HG02759 (cell line): ENCODE measurements around the gene CACNB3.
A peak's percentile ranks its signal among the peaks of the same experiment; 100 is the strongest.
"Not testable (repeated sequence)": the region's sequence is repeated elsewhere in the genome, so short reads cannot be mapped to it uniquely, and the experiment has no call there.

ENCODE experiments used
- ATAC-seq: cut with Tn5 transposase; IDR thresholded peaks from one replicate; pipeline ENCODE4 v1.9.1; 2021; ENCODE audit warnings: mild to moderate bottlenecking, moderate library complexity; ENCODE audit not compliant: unreplicated experiment

CACNB3 gene

DNA sequence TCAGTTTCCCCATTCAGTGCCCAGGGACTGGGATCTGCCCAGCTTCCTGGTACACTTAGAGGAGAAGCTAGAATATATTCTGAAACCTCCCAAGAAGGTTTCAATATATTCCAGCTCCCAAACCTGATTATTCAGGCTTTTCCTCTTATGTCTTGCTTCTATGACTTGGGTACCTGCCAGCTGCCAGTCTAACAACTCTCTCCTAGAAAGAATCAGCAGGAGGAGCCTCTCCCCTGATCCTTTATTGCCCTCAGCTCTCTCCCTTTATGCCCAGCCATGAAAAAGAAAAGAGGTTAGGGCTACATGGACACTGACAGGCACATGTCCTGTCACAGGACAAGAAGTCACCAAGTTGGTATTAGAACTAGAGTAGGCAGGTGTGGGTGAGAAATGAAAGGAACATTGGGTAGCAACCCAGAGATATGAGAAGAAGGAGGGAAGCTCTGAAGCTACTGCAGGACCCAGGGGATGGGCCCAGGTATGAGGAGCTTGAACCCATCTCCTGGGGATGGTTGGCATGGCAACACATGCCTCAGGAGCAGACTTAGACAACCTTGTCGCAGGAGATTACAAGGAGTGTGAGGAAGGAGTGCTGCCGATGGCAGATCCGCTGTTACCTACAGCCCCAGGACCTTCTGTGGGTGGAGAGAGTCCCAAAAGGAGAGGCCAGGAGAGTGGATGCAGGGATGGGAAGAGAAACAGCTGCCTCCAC is 2.0 kb upstream of the CACNB3 start:
- ATAC-seq, result no peak

DNA sequence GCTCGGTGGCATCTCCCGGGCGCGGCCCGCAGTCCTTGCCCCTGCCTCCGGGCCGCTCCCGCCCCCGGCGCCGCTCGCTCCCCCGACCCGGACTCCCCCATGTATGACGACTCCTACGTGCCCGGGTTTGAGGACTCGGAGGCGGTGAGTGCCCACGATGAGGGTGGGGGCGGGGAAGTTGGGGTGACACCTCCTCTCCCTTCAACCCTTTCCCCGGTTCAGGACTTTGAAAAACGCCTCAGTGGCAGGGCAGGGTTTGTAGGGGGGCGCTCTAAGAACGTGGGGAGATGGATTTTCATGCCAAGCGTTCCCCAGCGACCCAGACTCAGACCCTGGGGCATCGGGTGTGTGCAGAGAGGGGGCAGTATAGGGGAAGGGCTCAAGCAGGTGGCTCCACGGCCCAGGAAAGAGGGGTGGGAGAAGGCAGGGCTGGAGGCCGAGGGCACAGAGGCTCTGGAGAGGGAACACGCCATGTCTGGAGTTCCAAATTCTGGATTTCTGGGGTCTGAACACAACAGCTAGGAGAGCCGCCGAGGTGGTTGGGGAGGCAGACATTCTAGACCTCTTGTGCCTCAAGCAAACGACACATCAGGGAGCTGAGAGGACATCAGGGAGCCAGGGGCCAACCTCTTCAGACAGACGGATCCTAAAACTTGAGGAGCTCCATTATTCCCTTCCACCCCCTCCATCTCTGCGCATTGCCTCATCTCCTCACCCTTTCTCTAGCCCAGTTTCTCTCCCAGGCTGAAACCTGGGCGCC is 715 bp downstream of the CACNB3 start:
- no peak for ATAC-seq

DNA sequence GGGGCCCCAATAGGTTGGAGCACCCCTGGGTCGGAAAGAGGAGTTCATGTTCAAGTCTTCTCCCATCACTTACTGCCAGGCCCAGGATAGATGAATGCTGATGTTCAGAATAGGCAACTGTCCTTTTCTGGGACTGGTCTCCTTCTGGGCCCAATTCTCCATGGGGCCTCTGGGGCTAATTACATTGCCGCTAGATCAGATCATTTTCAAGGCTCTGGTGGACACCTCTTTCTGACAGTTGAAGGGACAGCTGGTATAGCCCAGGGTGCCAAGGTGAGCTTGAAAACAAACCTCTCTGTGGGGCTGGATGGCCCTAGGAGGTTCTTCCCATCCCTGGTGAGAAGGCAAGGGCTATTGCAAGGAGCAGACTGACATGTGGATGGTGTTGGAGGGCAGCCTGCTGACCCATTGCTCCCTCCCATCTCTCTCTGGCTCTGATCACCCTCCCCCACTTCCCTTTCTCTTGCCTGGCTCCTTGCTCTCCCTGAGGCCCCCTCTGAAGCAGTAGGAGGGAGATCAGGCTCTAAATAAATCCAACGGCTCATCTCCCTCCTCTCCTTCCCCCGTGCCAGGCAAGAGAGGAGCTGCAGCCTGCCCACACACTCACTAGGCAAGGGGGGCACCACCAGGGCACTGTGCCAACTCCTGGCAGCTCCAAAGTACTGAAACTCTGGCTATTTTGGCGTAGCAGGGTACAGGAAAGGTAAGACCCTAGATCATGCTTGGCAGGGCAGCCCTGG is 1.9 kb downstream of the CACNB3 start:
- no peak for ATAC-seq

DNA sequence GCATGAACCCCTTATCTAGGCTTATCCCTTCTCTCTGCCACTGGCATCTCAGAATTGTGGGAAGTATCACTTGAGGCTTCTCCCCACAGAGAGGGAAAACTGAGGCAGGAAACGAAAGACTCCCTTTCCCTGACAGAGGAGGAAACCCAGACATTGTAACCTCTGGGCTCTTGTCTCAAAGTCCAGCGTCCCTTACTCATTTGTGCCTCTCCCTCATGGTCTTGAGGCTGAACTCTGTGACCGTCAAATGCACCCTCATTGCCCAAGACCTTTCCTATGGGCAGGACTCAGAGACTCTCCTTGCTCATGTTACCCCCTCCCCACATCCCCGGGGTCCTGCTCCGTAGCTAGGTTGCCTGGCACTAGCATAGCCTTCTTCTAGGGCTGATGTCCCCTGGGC is 3.8 kb downstream of the CACNB3 start:
- ATAC-seq, result no peak

DNA sequence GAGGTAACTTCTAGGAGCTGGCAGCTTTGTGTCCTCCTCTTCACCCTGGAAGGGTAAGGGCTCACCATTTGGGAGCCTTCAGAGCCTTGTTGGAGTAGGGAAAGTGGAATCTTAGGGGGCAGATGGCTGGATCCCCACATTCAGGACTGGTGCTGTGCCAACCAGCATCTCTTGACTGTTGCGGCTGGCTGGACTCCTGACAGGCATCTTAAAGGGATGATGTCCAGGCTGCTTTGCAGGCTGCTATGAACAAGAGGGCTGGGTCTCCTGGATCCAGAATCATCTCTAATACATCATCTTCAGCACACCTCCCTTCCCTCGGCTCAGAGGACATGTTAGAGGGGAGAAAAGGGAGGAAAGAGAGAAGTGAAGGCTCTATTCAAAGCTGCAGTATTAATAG is 4.4 kb downstream of the CACNB3 start:
- no peak for ATAC-seq

DNA sequence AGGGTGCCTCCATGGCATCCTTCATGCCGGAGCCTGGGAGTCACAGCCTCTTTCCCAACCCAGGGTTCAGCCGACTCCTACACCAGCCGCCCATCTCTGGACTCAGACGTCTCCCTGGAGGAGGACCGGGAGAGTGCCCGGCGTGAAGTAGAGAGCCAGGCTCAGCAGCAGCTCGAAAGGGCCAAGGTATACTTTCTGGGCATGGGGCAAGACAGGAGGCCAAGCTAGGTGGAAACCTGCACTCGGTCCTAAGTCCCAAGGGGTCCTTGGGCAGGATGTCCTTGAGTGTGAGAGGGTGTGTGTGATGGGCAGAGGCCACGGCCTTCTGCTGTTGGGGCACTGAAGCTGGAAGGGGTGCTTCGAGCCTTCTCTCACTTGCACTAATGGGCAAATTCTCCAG is 5.0 kb downstream of the CACNB3 start:
- ATAC-seq, result no peak

DNA sequence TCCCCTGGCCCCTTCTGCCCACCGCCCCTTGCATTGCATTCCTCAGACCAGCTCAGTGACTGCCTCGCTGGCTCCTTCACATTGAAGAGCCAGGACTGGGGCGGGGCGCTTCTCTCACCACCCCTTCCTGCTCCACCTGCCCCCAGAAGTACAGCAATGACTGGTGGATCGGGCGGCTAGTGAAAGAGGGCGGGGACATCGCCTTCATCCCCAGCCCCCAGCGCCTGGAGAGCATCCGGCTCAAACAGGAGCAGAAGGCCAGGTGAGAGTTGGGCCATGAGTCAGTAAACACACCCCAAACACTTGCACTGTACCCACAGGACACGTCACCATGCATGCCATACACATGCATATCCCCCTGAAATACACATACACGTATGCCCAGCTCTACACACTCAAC is 5.8 kb downstream of the CACNB3 start:
- no peak for ATAC-seq

DNA sequence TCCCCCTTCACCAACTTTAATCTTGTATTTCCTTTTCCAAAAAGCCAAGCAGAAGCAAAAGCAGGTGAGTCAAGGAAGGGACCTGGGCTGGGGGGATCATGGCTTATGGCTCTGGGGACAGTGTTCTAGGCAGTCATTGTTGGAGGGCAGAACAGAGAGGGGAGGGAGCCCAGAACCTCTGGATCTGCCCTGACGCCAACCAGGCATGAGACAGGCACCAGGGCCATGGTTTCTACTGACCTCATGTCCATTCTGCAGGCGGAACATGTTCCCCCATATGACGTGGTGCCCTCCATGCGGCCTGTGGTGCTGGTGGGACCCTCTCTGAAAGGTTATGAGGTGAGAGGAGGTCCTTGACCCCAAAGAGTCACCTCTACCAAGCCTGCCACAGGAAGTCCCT is 6.6 kb downstream of the CACNB3 start:
- ATAC-seq, result no peak

DNA sequence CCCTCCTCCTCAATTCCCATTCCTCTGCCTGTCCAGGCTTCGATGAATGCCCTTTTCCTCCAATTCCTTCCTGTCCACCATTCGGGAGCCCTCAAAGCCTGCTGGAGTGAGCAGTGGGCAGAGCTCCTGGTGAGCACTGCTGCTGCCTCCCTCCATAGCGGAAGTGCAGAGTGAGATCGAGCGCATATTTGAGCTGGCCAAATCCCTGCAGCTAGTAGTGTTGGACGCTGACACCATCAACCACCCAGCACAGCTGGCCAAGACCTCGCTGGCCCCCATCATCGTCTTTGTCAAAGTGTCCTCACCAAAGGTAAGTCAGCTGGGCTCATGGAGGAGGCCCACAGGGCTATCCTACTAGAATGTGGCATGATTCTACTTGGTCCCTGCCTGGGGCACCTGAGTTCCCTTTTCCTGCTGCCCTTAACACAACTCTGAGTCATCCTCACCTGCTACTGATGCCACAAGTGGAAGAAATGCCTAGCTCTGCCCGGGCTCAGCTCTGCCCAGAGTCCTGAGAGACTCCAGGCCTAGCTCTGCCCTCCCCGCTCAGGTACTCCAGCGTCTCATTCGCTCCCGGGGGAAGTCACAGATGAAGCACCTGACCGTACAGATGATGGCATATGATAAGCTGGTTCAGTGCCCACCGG is 8.0 kb downstream of the CACNB3 start:
- no peak for ATAC-seq

DNA sequence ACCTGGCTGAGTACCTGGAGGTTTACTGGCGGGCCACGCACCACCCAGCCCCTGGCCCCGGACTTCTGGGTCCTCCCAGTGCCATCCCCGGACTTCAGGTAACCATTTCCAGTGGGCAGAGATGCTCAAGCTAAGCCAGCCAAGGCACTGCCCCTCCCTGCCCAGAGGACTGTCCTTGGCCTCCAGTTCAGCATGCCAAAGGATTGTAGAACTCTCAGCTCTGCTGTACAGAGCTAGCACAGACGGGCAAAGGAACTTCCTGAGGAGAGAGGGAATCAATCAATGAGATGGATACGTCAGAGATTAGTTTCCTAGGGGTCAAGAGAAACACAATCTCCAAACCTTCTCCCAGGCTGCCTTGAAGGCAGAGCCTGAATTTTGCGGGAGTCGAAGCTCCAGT is 8.7 kb downstream of the CACNB3 start:
- ATAC-seq, result no peak

DNA sequence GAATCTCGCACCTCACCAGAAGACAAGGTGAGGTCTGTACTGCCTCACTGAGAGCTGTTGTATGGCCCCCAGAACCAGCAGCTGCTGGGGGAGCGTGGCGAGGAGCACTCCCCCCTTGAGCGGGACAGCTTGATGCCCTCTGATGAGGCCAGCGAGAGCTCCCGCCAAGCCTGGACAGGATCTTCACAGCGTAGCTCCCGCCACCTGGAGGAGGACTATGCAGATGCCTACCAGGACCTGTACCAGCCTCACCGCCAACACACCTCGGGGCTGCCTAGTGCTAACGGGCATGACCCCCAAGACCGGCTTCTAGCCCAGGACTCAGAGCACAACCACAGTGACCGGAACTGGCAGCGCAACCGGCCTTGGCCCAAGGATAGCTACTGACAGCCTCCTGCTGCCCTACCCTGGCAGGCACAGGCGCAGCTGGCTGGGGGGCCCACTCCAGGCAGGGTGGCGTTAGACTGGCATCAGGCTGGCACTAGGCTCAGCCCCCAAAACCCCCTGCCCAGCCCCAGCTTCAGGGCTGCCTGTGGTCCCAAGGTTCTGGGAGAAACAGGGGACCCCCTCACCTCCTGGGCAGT is 9.3 kb downstream of the CACNB3 start:
- ATAC-seq, result no peak

DNA sequence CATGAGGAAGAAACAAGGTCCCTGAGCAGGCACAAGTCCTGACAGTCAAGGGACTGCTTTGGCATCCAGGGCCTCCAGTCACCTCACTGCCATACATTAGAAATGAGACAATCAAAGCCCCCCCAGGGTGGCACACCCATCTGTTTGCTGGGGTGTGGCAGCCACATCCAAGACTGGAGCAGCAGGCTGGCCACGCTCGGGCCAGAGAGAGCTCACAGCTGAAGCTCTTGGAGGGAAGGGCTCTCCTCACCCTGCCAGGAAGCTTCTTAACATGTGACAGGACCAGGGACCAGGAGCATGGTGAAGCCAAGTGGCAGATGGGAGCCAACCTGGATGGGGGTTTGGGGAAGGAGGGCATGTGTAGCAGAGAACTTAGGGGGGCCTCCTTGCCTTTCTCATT is 10.0 kb downstream of the CACNB3 start:
- no peak for ATAC-seq

DNA sequence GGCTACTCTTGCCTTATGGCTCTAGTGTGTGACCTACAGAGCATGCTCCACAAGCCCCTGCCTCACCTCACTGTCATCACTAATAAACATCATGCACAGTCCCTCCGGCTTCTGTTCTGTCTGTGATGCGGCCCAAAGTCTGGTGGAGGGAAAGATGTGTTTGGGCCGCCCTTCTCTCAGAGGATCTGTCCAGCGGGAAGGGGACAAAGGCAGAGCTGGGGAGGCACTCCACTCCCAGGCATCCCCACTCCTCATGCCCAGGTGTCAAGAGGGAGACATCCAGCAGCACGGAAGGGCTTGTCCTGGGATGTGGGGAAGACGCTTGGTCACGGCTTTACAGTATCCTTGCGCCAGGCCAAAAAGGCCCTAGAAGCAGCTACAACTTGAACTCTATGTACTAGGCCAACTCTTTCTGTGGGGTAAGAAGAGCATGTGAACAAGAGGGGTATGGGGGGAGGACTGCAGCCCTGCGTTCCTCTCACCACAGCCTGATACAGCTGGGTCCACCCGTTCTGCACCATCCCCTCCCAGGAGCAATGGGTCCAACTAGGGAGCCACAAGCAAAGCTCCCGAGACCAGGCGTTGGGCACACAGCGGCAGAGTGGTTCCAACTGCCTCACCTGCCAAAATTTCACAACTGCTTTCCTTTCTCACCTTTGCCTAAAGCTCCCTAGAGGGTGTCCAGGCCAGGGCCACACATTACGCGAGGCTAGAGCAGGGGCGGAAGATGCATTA is 10.7 kb downstream of the CACNB3 start:
- ATAC-seq, result no peak

DNA sequence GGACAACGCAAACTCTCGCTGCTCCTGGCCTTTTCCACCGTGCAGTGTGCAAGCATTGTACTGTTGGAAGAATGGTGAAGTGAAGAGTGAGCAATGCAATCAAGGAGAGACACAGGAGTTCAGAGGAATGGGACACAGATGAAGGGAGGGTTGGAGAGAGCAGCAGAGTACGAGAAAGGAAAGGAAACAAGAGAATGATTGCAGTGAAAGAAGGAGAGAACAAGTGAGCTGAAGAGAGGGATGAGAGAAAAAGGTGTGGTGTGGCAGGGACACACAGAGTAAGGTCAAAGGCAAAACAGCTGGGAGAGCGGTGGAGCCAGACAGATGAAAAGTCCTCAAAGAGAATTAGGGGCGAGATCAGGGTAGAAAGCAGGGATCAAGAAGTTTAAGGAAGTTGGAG is 13.0 kb downstream of the CACNB3 start:
- ATAC-seq, result no peak

DNA sequence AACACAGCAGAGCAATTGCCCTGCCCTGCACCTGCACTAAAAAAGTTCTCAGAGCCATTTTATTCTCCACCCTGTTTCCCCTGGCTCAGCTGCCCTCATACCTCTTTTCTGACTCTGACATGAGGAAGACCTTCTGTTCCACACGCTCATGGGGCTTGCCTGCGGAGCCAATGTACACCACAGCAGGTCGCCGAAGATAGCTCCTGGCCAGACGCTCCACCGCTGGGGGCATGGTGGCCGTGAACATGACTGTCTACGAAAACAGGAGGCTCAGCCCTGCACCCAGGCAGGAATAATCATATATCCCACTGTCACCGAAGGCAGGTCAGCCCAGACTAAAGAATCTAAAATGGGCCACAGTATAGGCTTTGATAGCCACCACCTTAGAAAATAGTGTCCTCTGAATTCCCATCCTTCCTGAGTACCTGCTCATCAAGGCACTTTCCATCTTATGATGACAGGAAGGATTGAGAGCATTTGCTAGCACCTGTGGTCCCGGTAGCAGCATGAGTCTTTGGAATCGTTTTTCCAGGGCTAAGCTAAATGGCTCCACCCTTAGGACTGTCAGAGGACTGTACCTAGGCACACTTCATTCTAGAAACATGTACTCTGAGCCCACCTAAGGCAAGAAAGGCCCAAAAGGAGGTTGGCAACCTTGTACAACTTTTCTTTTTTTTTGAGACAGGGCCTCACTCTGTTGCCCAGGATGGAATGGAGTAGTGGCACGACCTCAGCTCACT is 14.2 kb downstream of the CACNB3 start:
- ATAC-seq, result no peak

DNA sequence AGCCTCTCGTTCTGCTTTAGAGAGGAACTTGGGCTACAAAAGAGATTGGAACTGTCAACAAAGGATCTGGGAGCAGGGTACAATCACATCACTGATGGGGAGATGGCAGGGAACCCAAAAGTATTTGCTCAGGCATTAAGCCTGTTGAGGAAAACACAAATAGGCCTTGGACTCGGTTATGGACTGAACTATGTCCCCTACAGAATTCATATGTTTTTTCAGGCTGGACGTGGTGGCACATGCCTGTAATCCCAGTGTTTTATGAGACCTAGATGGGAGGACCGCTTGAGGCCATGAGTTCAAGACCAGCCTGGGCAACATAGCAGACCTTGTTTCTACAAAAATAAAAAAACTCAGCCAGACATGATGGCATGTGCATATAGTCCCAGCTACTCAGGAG is 19.8 kb downstream of the CACNB3 start:
- ATAC-seq, result no peak

DNA sequence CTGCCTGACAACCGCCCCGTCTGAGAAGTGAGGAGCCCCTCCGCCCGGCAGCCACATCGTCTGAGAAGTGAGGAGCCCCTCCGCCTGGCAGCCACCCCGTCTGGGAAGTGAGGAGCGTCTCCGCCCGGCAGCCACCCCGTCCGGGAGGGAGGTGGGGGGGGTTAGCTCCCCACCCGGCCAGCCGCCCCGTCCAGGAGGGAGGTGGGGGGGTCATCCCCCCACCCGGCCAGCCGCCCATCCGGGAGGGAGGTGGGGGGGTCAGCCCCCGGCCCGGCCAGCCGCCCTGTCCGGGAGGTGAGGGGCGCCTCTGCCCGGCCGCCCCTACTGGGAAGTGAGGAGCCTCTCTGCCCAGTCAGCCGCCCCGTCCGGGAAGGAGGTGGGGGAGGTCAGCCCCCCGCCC is 23.7 kb downstream of the CACNB3 start:
- ATAC-seq, result not testable (repeated sequence)

DNA sequence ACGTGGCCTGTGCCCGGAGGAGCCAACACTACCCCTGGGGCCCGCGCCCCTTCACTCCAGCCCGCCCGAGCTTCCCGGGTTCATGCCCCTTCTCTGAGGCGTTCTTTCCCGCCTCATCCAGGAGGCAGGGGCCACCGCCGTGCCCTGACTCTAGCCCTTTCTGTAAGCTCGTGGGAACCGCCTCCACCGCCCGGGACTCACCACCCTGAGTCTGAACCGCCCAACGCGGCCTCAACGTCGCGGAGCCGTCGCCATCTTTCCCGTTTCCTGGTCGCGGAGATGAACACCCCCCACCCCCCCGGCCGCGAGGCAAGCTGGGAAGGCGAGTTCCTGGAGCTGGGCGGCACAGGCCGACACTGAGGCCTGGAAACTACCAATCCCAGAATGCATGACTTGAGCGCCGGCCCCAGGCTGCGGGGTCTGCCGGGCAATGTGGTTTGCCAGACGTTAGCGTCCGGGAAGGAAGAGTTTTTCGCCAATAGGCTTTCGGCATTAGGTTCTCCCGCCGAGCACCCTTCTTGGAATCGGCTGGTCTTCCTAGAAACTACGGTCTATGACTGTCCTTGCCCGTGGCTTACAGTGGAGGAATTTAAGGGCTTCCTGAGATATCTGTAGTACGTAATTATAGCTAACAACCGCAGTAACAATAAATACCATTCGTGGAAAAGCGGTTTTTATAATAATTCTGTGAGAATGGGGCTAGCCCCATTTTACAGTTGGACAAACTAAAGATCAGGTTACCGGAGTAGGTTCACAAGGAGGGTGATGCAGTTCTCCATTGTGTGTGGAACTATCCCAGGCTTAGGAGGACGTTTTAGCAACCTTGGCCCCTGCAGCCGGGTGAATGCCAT is 33.8 kb downstream of the CACNB3 start, which contains the start of gene DDX23:
Gene DDX23 (minus strand): TSS at position 281 of the 851 bp plus-strand sequence. CDS start 6,381 bp downstream, outside the sequence.
- ATAC-seq, result peak; percentile 95
